ENCODE measurements around the gene LACC1. TPM values are rescaled to one million over a fixed set of nuclear protein-coding genes. Genes with fewer than 3 reads are reported as not detected.

Gene LACC1
- total and polyA plus RNA-seq, 2 of the 8 experiments (the other 6 are each of a cell fraction or from before 2014, with no cell fraction given): 0.57 to 3.6 TPM

- no peak for TF ChIP-seq CHD7 (IDR thresholded peaks at IDR 0.05; ENCODE audit: insufficient replicate concordance, low read length)
- TF ChIP-seq SIN3A (conservative IDR thresholded peaks at IDR 0.05 in 1 of 2, IDR thresholded peaks at IDR 0.05 in 1 of 2; ENCODE audit: low read depth in 1 of 2, low read length in 2 of 2): no peak
- no peak for TF ChIP-seq CTBP2 (IDR thresholded peaks at IDR 0.05; ENCODE audit: borderline replicate concordance, insufficient read depth, insufficient read length, low read length)
- no peak for TF ChIP-seq SP2 (IDR thresholded peaks at IDR 0.05; ENCODE audit: low read length)
- no peak for TF ChIP-seq RXRA (IDR thresholded peaks at IDR 0.05; ENCODE audit: insufficient read depth, low read depth, low read length)
- no peak for TF ChIP-seq SAP30 (IDR thresholded peaks at IDR 0.05; ENCODE audit: insufficient read depth, insufficient replicate concordance, low read length)
- no peak for TF ChIP-seq BACH1 (IDR thresholded peaks at IDR 0.05; ENCODE audit: low read length)
These were observed 7.5 kb upstream of the LACC1 start (continued) for GRCh38 chr13:43872181-43872580.
